ENCODE data around the gene SGSM1. TPM values are rescaled to one million over a fixed set of nuclear protein-coding genes. Genes with fewer than 3 reads are reported as not detected.

Gene SGSM1
- polyA plus RNA-seq, 3 donors, result 0.33 to 0.92 (median 0.45) TPM

- 71 to 77% (median 74%) methylated on average over 3 of the region's 3 CpGs for WGBS, 3 donors
- no peak overlapping the region for H3K27ac ChIP-seq (ENCODE audit: low read depth, low read length)
These were observed 124.7 kb downstream of the SGSM1 start for GRCh38 chr22:24930678-24931077.

GRCh38 chr22:24935771-24936483 is 129.9 kb downstream of the SGSM1 start:
- H3K27ac ChIP-seq (ENCODE audit: low read depth, low read length), result no peak overlapping the region

GRCh38 chr22:24937114-24937513 is 131.1 kb downstream of the SGSM1 start:
- WGBS, 3 donors, result 20 to 45% (median 25%) methylated on average over 2 of the region's 2 CpGs
- no peak overlapping the region for H3K27ac ChIP-seq (ENCODE audit: low read depth, low read length)

GRCh38 chr22:24938741-24939341 is 132.8 kb downstream of the SGSM1 start:
- WGBS, 3 donors, result 8 to 20% (median 19%) methylated on average over 11 of the region's 11 CpGs

GRCh38 chr22:24942301-24942700 is 136.3 kb downstream of the SGSM1 start:
- no peak overlapping the region for H3K27ac ChIP-seq (ENCODE audit: low read depth, low read length)
- WGBS, 3 donors, result 52 to 94% (median 86%) methylated on average over 3 of the region's 3 CpGs

More at GRCh38 chr22:24938741-24939341, 132.8 kb downstream of the SGSM1 start:
- no peak overlapping the region for H3K27ac ChIP-seq (ENCODE audit: low read depth, low read length)

- WGBS, 3 donors, result 76 to 91% (median 91%) methylated on average over 10 of the region's 10 CpGs
- H3K27ac ChIP-seq (ENCODE audit: low read depth, low read length), result no peak overlapping the region
These were observed 138.4 kb downstream of the SGSM1 start for GRCh38 chr22:24944217-24944937.

- H3K27ac ChIP-seq (ENCODE audit: low read depth, low read length), result no peak overlapping the region
- WGBS, 3 donors, result 69 to 92% (median 86%) methylated on average over 4 of the region's 4 CpGs
These were observed 139.4 kb downstream of the SGSM1 start for GRCh38 chr22:24945430-24945829.

- no peak overlapping the region for H3K27ac ChIP-seq (ENCODE audit: low read depth, low read length)
- 85 to 97% (median 93%) methylated on average over 7 of the region's 7 CpGs for WGBS, 3 donors
These were observed 141.4 kb downstream of the SGSM1 start for GRCh38 chr22:24947383-24947782.

GRCh38 chr22:24947881-24948280 is 141.9 kb downstream of the SGSM1 start:
- H3K27ac ChIP-seq (ENCODE audit: low read depth, low read length), result no peak overlapping the region
- 36 to 67% (median 59%) methylated on average over 12 of the region's 12 CpGs for WGBS, 3 donors

- no peak overlapping the region for H3K27ac ChIP-seq (ENCODE audit: low read depth, low read length)
These were observed 142.6 kb downstream of the SGSM1 start for GRCh38 chr22:24948356-24949202.

GRCh38 chr22:24950272-24950902 is 144.4 kb downstream of the SGSM1 start:
- whole genome bisulfite sequencing, 3 donors, result 25 to 51% (median 26%) methylated on average over 7 of the region's 7 CpGs
- no peak overlapping the region for H3K27ac ChIP-seq (ENCODE audit: low read depth, low read length)

More at GRCh38 chr22:24948356-24949202, 142.6 kb downstream of the SGSM1 start:
- WGBS, 3 donors, result 48 to 87% (median 85%) methylated on average over 13 of the region's 13 CpGs

- H3K27ac ChIP-seq (ENCODE audit: low read depth, low read length), result no peak within 1 kb of the TSS
- 2 to 3% (median 3%) methylated on average over 50 to 71 of the region's 71 CpGs for WGBS, 3 donors
These were observed 146.2 kb downstream of the SGSM1 start, which contains the start of gene KIAA1671 for GRCh38 chr22:24951942-24952836. Gene KIAA1671, plus strand, starts transcription at chr22:24952716. Its CDS starts 75,284 bp downstream, at chr22:25028000.

- no peak overlapping the region for H3K27ac ChIP-seq (ENCODE audit: low read depth, low read length)
- 0% methylated on average over 29 to 35 of the region's 35 CpGs for WGBS, 3 donors
These were observed 146.9 kb downstream of the SGSM1 start for GRCh38 chr22:24952837-24953383.

- no peak overlapping the region for H3K27ac ChIP-seq (ENCODE audit: low read depth, low read length)
- WGBS, 3 donors, result 4 to 9% (median 7%) methylated on average over 39 to 46 of the region's 47 CpGs
These were observed 147.5 kb downstream of the SGSM1 start for GRCh38 chr22:24953384-24954113.

GRCh38 chr22:24954114-24954463 is 148.1 kb downstream of the SGSM1 start:
- WGBS, 3 donors, result 28 to 39% (median 34%) methylated on average over 4 of the region's 4 CpGs
- H3K27ac ChIP-seq (ENCODE audit: low read depth, low read length), result no peak overlapping the region

- WGBS, 3 donors, result 67 to 97% (median 91%) methylated on average over 8 of the region's 8 CpGs
- no peak overlapping the region for H3K27ac ChIP-seq (ENCODE audit: low read depth, low read length)
These were observed 148.8 kb downstream of the SGSM1 start for GRCh38 chr22:24954856-24955255.

All from adipose tissue (tissue), 3 donors.